SK-MEL-5 (cell line): ENCODE data around the gene PPARA. TPM values are rescaled to one million over a fixed set of nuclear protein-coding genes. Genes with fewer than 3 reads are reported as not detected.

Experiments
- DNase-seq: peaks from one replicate; pipeline ENCODE4 v3.0.0-alpha.2; 2016; ENCODE audit warnings: low read depth, low spot score
- in situ Hi-C: cut with HindIII; loops from 2 replicates; pipeline ENCODE4 v1.10.0; 2016; ENCODE audit warnings: low sequenced_read_pairs, high pct_unique_total_duplicates, low pct_unique_long_range_greater_than_20kb
- total RNA-seq: library from RNA; depleted of rRNA; stranded (reverse); fragments of >200 nt; shearing (Covaris generic); gene quantifications from 2 replicates; pipeline ENCODE4 v1.2.3, GENCODE V29; 2014

Gene PPARA
- total RNA-seq, 1 experiment from 2014 or later = 10.6 TPM

- in situ Hi-C loops = no loop called here
- no peak for DNase-seq
Observed at GRCh38 chr22:46111645-46112306, 38.5 kb upstream of the PPARA start.

GRCh38 chr22:46112405-46112804 is 37.9 kb upstream of the PPARA start:
- in situ Hi-C loops = no loop called here
- no peak for DNase-seq

- no peak for DNase-seq
- in situ Hi-C loops = no loop called here
Observed at GRCh38 chr22:46113110-46113909, 37.0 kb upstream of the PPARA start.

GRCh38 chr22:46113910-46114517 is 36.3 kb upstream of the PPARA start:
- in situ Hi-C loops = no loop called here
- no peak for DNase-seq

- in situ Hi-C loops = no loop called here
Observed at GRCh38 chr22:46114518-46115387, 35.6 kb upstream of the PPARA start.

GRCh38 chr22:46115388-46115678 is 35.0 kb upstream of the PPARA start:
- no peak for DNase-seq
- in situ Hi-C loops = no loop called here

More at GRCh38 chr22:46114518-46115387, 35.6 kb upstream of the PPARA start:
- peak; percentile 24 for DNase-seq

- in situ Hi-C loops = no loop called here
- DNase-seq = no peak
Observed at GRCh38 chr22:46115755-46116490, 34.4 kb upstream of the PPARA start.

GRCh38 chr22:46116491-46116958 is 33.8 kb upstream of the PPARA start:
- in situ Hi-C loops = no loop called here
- DNase-seq = peak; percentile 91

GRCh38 chr22:46117206-46118199 is 32.8 kb upstream of the PPARA start:
- no peak for DNase-seq
- in situ Hi-C loops = no loop called here

- no peak for DNase-seq
- in situ Hi-C loops = no loop called here
Observed at GRCh38 chr22:46119093-46119728, 31.1 kb upstream of the PPARA start.

- no peak for DNase-seq
- in situ Hi-C loops = no loop called here
Observed at GRCh38 chr22:46119729-46120419, 30.5 kb upstream of the PPARA start.

- in situ Hi-C loops = no loop called here
- DNase-seq = no peak
Observed at GRCh38 chr22:46120420-46120737, 29.9 kb upstream of the PPARA start.

- DNase-seq = no peak
- in situ Hi-C loops = no loop called here
Observed at GRCh38 chr22:46121079-46121478, 29.2 kb upstream of the PPARA start.

GRCh38 chr22:46121523-46122287 is 28.6 kb upstream of the PPARA start:
- no peak for DNase-seq
- in situ Hi-C loops = no loop called here

- peak; percentile 80 for DNase-seq
- in situ Hi-C loops = no loop called here
Observed at GRCh38 chr22:46122511-46122971, 27.8 kb upstream of the PPARA start.
